GM18499 (cell line): Measurements from ENCODE around the gene PRDM1.
"Not testable (repeated sequence)": the region's sequence is repeated elsewhere in the genome, so short reads cannot be mapped to it uniquely, and the experiment has no call there.

ENCODE experiments used
- ATAC-seq: cut with Tn5 transposase; IDR thresholded peaks from one replicate; pipeline ENCODE4 v1.9.1; 2021; ENCODE audit warnings: moderate number of reproducible peaks; ENCODE audit not compliant: insufficient read depth, unreplicated experiment

The PRDM1 gene

GRCh38 chr6:106134087-106134770 is 48.1 kb downstream of the PRDM1 start:
- ATAC-seq: no peak

- no peak for ATAC-seq
These were observed 48.9 kb downstream of the PRDM1 start for GRCh38 chr6:106134906-106135634.

- no peak for ATAC-seq
These were observed 49.9 kb downstream of the PRDM1 start for GRCh38 chr6:106135911-106136571.

- no peak for ATAC-seq
These were observed 50.7 kb downstream of the PRDM1 start for GRCh38 chr6:106136845-106137244.

- no peak for ATAC-seq
These were observed 52.0 kb downstream of the PRDM1 start for GRCh38 chr6:106138151-106138550.

- peak; percentile 79 for ATAC-seq
These were observed 55.5 kb downstream of the PRDM1 start for GRCh38 chr6:106141441-106142237.

DNA sequence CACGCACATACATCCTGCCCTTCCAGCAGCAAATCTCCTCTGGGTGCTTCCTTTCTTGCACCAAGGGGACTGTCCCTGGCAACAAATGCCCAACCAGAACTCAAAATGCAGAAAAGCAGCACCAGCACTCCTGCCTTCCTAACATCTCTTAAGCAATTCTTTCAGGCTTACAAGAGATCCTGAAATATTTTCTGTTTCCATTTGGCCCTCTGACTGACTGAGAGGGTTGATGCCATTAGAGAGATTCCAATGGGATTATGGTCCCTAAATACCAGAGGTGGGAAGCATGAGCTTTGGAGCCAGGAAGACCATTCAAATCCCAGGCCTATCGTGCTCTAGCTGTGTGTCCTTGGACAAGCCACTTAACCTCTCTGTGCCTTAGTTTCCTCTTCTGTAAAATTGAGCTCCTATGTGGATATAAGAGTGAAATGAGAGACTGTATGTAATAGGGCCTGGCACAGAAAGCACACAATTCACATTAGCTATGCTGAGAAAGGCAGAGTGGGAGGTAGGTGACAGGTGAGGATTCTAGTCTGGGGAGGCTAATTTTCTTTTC is 56.8 kb downstream of the PRDM1 start:
- ATAC-seq: no peak

- ATAC-seq: no peak
These were observed 57.5 kb downstream of the PRDM1 start for GRCh38 chr6:106143665-106144064.

DNA sequence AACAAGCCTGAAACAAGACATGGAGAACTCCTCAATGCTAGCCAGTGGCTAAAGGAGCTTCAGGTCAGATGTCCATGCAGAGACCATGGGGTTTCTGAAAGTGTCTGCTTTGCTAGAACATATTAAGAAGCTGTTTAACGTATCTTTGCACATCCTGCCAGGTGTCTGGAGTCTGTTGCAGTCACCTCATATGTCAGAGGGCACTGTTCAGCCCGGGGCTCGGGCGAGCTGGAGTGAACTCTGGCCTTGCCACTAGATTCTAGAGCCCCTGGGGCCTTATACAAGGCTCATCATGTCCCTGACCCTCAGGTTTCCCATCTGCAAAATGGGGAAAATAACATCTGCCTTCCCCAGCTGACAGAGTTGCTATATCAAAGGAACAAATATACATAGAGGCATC is 59.0 kb downstream of the PRDM1 start:
- ATAC-seq: no peak

DNA sequence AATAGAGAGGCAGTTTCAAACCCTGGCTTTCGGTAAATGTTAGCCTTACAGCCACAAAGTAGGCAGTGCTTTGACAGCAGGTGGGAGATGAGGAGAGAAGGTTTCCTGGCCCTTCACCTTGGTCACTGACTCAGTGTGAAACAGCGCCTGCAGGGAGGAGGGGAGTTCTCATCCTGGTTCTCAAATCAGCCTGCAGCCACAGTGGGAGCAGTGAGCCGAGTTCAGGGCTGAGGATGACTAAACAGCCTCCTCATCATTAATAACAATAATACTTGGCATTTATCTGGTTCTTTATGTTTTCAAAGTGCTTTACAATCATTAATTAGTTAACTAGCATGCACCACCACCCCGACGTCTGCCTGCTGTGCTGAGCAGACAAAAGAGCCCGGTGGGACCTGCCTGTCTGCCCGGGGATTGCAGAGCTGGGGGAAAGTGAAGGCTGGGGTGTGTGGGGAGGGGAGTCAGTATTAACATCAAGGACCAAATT is 59.6 kb downstream of the PRDM1 start:
- no peak for ATAC-seq

DNA sequence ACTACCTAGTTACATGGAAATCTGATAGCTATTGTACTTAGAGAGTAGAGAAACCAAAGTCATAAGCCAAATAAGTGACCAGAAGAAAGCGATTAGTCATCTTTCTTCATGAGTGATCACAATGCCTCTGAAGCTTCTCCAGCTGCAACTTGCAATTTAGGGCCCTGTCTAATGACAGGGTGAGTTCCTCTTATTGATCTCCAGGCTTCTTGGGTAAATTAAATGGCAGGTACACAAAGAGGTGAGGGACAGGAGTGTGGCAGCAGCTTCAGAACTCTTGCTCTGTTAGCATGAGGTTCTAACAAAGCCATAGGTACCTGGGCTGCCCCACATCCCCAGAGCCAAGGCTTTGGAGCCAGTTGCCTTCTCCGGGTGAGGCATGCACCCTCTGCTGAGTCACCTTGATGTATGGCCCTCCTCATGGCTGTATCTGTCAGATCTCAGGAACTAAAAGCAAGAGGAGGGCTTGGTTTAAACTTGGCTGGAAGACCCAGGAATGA is 60.8 kb downstream of the PRDM1 start:
- peak; percentile 50 for ATAC-seq

- no peak for ATAC-seq
These were observed 61.3 kb downstream of the PRDM1 start for GRCh38 chr6:106147476-106147875.

DNA sequence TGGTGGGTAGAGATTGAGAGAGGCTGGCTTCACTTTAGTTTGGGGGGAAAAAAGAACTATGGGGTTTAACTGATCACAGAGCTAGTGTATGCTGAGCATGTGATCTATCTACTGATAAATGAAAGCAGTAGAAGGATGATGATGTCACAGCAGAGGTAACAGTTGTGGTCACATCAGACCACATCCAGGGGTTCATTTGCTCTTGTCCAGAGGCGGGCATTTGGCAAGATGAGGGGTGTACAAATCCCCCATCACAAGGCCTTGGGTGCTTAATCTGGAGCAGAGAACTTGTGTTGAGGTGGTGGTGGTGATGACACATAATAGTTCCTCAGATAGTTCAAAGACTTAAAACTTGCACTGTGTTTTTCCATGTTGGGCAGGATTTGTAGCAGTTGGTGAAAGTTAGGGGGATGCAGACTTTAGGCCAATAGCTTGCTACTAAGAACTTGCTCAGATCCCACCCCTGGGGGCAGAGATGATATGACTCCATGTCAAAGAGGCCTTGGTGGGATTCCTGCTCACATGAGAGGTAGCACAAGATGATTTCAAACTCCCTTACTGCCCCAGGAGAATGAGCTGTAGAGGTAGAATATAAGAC is 63.4 kb downstream of the PRDM1 start:
- no peak for ATAC-seq

- not testable (repeated sequence) for ATAC-seq
These were observed 66.3 kb downstream of the PRDM1 start for GRCh38 chr6:106152476-106152875.

- ATAC-seq: no peak
These were observed 66.8 kb downstream of the PRDM1 start for GRCh38 chr6:106152952-106153351.

DNA sequence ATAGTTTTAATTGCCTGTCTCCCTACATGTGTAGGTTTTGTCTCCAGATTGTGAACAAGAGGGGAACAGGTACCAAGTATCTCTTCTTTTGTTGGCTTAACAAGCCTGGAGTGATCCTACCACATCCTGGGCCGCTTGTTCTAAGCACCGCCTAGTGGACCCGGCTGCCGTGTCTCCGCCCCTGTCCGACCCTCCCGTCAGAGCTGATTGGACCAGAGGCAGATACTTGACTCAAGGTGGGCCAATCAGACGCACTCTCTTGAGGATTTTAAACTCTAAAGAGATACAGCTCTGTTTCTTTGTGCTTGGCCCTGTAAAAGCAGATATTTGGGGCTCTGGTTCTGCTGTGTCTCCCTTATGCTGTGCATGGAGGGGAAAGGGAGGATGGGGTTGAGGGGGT is 68.2 kb downstream of the PRDM1 start:
- ATAC-seq: no peak

- ATAC-seq: no peak
These were observed 69.2 kb downstream of the PRDM1 start for GRCh38 chr6:106155219-106155830.

DNA sequence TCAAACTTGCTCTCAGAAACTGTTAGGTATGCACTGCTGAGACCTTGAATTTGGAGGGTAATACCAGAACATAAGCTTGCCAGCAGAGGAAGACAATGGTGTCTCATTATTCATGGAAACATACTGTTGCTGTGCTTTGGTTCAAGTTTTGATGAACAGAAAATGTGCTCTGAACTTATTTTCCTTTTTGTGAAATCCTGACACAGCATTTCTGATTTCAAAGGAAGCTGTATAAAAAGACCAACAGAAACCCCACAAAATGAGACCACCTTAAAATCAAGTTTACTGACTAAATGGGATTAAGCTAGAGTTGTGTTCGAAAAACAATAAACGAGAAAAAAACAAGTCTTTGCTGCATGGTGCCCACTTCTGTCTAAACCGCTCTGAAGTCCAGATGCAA is 70.3 kb downstream of the PRDM1 start:
- no peak for ATAC-seq

GRCh38 chr6:106156863-106157262 is 70.7 kb downstream of the PRDM1 start:
- ATAC-seq: no peak
